K562 (cell line): ENCODE results near the gene SEZ6.

Experiments
- KLF16 ChIP-seq: IDR thresholded peaks from 2 replicates; pipeline ENCODE4 v1.6.1; 2016; ENCODE audit warnings: antibody characterized with exemption
- RAD21 ChIP-seq, 2 experiments: fragments of 250-450 bp in 1 of 2; fragments of 450-650 bp in 1 of 2; sonication (Bioruptor Pico) in 1 of 2; formaldehyde crosslinking in 1 of 2; IDR thresholded peaks in 1 of 2; conservative IDR thresholded peaks in 1 of 2; 2 replicates each; pipeline versions ENCODE4 v1.4.0 to v1.8.0; 2020 to 2022; ENCODE audit warnings: mild to moderate bottlenecking in 2 of 2, moderate library complexity in 1 of 2
- TF ChIP-seq, protein P1 (sequence below): fragments of 150-350 bp; IDR thresholded peaks from 2 replicates; pipeline ENCODE4 v1.6.1; 2014; ENCODE audit warnings: low read depth, mild to moderate bottlenecking, low read length, borderline replicate concordance
- TF ChIP-seq, protein P2 (sequence below): fragments of 200-600 bp; sonication (generic); IDR thresholded peaks from one replicate; pipeline ENCODE4 v1.6.1; 2012; ENCODE audit warnings: mild to moderate bottlenecking, low read depth, low read length, inconsistent platforms

DNA sequence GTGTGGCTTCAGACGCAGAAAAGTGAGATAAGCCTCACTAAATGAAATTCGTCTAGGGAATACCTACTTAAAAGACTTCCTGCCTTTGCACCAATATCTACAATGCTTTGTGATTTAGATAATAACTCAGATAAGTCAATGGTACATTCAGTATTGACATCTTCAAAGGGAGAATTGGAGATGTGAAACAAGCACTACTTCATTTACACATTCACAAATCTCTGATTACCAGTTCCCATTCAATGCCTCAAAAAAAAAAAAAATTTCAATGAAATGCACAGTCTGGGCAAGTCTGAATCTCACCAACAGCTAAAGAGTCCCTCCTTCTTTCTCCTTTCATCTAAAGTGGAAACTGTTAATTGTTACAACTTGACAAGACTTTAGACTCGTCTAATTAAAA, 58.2 kb downstream of the SEZ6 start:
- TF ChIP-seq KLF16 = no peak
- TF ChIP-seq RAD21 (CRISPR knock-in tag; conservative IDR thresholded peaks at IDR 0.05 in 1 of 2, IDR thresholded peaks at IDR 0.05 in 1 of 2) = no peak
- TF ChIP-seq, protein P1, sequence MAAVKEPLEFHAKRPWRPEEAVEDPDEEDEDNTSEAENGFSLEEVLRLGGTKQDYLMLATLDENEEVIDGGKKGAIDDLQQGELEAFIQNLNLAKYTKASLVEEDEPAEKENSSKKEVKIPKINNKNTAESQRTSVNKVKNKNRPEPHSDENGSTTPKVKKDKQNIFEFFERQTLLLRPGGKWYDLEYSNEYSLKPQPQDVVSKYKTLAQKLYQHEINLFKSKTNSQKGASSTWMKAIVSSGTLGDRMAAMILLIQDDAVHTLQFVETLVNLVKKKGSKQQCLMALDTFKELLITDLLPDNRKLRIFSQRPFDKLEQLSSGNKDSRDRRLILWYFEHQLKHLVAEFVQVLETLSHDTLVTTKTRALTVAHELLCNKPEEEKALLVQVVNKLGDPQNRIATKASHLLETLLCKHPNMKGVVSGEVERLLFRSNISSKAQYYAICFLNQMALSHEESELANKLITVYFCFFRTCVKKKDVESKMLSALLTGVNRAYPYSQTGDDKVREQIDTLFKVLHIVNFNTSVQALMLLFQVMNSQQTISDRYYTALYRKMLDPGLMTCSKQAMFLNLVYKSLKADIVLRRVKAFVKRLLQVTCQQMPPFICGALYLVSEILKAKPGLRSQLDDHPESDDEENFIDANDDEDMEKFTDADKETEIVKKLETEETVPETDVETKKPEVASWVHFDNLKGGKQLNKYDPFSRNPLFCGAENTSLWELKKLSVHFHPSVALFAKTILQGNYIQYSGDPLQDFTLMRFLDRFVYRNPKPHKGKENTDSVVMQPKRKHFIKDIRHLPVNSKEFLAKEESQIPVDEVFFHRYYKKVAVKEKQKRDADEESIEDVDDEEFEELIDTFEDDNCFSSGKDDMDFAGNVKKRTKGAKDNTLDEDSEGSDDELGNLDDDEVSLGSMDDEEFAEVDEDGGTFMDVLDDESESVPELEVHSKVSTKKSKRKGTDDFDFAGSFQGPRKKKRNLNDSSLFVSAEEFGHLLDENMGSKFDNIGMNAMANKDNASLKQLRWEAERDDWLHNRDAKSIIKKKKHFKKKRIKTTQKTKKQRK = no peak
- TF ChIP-seq, protein P2, sequence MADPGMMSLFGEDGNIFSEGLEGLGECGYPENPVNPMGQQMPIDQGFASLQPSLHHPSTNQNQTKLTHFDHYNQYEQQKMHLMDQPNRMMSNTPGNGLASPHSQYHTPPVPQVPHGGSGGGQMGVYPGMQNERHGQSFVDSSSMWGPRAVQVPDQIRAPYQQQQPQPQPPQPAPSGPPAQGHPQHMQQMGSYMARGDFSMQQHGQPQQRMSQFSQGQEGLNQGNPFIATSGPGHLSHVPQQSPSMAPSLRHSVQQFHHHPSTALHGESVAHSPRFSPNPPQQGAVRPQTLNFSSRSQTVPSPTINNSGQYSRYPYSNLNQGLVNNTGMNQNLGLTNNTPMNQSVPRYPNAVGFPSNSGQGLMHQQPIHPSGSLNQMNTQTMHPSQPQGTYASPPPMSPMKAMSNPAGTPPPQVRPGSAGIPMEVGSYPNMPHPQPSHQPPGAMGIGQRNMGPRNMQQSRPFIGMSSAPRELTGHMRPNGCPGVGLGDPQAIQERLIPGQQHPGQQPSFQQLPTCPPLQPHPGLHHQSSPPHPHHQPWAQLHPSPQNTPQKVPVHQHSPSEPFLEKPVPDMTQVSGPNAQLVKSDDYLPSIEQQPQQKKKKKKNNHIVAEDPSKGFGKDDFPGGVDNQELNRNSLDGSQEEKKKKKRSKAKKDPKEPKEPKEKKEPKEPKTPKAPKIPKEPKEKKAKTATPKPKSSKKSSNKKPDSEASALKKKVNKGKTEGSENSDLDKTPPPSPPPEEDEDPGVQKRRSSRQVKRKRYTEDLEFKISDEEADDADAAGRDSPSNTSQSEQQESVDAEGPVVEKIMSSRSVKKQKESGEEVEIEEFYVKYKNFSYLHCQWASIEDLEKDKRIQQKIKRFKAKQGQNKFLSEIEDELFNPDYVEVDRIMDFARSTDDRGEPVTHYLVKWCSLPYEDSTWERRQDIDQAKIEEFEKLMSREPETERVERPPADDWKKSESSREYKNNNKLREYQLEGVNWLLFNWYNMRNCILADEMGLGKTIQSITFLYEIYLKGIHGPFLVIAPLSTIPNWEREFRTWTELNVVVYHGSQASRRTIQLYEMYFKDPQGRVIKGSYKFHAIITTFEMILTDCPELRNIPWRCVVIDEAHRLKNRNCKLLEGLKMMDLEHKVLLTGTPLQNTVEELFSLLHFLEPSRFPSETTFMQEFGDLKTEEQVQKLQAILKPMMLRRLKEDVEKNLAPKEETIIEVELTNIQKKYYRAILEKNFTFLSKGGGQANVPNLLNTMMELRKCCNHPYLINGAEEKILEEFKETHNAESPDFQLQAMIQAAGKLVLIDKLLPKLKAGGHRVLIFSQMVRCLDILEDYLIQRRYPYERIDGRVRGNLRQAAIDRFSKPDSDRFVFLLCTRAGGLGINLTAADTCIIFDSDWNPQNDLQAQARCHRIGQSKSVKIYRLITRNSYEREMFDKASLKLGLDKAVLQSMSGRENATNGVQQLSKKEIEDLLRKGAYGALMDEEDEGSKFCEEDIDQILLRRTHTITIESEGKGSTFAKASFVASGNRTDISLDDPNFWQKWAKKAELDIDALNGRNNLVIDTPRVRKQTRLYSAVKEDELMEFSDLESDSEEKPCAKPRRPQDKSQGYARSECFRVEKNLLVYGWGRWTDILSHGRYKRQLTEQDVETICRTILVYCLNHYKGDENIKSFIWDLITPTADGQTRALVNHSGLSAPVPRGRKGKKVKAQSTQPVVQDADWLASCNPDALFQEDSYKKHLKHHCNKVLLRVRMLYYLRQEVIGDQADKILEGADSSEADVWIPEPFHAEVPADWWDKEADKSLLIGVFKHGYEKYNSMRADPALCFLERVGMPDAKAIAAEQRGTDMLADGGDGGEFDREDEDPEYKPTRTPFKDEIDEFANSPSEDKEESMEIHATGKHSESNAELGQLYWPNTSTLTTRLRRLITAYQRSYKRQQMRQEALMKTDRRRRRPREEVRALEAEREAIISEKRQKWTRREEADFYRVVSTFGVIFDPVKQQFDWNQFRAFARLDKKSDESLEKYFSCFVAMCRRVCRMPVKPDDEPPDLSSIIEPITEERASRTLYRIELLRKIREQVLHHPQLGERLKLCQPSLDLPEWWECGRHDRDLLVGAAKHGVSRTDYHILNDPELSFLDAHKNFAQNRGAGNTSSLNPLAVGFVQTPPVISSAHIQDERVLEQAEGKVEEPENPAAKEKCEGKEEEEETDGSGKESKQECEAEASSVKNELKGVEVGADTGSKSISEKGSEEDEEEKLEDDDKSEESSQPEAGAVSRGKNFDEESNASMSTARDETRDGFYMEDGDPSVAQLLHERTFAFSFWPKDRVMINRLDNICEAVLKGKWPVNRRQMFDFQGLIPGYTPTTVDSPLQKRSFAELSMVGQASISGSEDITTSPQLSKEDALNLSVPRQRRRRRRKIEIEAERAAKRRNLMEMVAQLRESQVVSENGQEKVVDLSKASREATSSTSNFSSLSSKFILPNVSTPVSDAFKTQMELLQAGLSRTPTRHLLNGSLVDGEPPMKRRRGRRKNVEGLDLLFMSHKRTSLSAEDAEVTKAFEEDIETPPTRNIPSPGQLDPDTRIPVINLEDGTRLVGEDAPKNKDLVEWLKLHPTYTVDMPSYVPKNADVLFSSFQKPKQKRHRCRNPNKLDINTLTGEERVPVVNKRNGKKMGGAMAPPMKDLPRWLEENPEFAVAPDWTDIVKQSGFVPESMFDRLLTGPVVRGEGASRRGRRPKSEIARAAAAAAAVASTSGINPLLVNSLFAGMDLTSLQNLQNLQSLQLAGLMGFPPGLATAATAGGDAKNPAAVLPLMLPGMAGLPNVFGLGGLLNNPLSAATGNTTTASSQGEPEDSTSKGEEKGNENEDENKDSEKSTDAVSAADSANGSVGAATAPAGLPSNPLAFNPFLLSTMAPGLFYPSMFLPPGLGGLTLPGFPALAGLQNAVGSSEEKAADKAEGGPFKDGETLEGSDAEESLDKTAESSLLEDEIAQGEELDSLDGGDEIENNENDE = no peak
